Natural killer cell (primary cell): ENCODE measurements around the gene GUCA2B. TPM values are rescaled to one million over a fixed set of nuclear protein-coding genes. Genes with fewer than 3 reads are reported as not detected.

Source experiments
- ATAC-seq, 3 donors: fragments of 150-1000 bp in 2 of 3; fragments of 200-7000 bp in 1 of 3; cut with Tn5 transposase; 1 replicate in 1 of 3; 2 replicates in 2 of 3; pipeline ENCODE4 v1.10.0; 2021; ENCODE audit warnings: mild to moderate bottlenecking in 2 of 3, moderate library complexity in 2 of 3
- DNase-seq, 2 donors: peaks; one replicate each; pipeline versions ENCODE4 v3.0.0 to v3.0.0-alpha.2; 2013 to 2021; ENCODE audit warnings: mixed read lengths in 1 of 2
- H3K27ac ChIP-seq: one replicate; pipeline ENCODE4 v1.5.1; 2013; ENCODE audit warnings: mild to moderate bottlenecking, low read length
- H3K27me3 ChIP-seq: one replicate; pipeline ENCODE4 v1.6.1; 2013; ENCODE audit warnings: low read length; ENCODE audit not compliant: control insufficient read depth, insufficient read depth
- H3K36me3 ChIP-seq: one replicate; pipeline ENCODE4 v1.6.1; 2013; ENCODE audit warnings: low read length; ENCODE audit not compliant: control insufficient read depth, insufficient read depth
- H3K4me1 ChIP-seq: one replicate; pipeline ENCODE4 v1.6.1; 2013; ENCODE audit warnings: low read length; ENCODE audit not compliant: control insufficient read depth, insufficient read depth
- H3K4me3 ChIP-seq: one replicate; pipeline ENCODE4 v1.5.1; 2013; ENCODE audit warnings: low read length
- H3K9me3 ChIP-seq: one replicate; pipeline ENCODE4 v1.6.1; 2013; ENCODE audit warnings: low read length; ENCODE audit not compliant: control insufficient read depth, insufficient read depth
- H3K27ac Mint-ChIP-seq, 2 donors: one replicate each; pipeline ENCODE4 v1.8.0; 2022; ENCODE audit warnings: mild to moderate bottlenecking in 2 of 2, mixed read lengths in 2 of 2, moderate library complexity in 1 of 2
- H3K27me3 Mint-ChIP-seq, 2 donors: one replicate each; pipeline ENCODE4 v1.8.0; 2022; ENCODE audit warnings: low read depth in 2 of 2, mixed read lengths in 2 of 2
- H3K36me3 Mint-ChIP-seq: one replicate; pipeline ENCODE4 v1.8.0; 2022; ENCODE audit warnings: mixed read lengths
- H3K4me1 Mint-ChIP-seq, 2 donors: one replicate each; pipeline ENCODE4 v1.8.0; 2022; ENCODE audit warnings: mixed read lengths in 2 of 2
- H3K4me3 Mint-ChIP-seq: one replicate; pipeline ENCODE4 v1.8.0; 2022; ENCODE audit warnings: mild to moderate bottlenecking, moderate library complexity, mixed read lengths
- H3K9me3 Mint-ChIP-seq, 2 donors: one replicate each; pipeline ENCODE4 v1.8.0; 2022; ENCODE audit warnings: mixed read lengths in 2 of 2
- CTCF ChIP-seq: fragments of 200-600 bp; IDR thresholded peaks from one replicate; pipeline ENCODE4 v1.8.0; 2022; ENCODE audit warnings: antibody characterized with exemption
- WGBS: methylation state at CpG from one replicate; pipeline ENCODE4 v1.1.7; 2013; ENCODE audit warnings: missing lambda C conversion rate; ENCODE audit not compliant: insufficient coverage; 5-methylcytosine and 5-hydroxymethylcytosine counted together
- intact Hi-C: fragments of 100-400 bp; cut with micrococcal nuclease; formaldehyde crosslinking; loops from one replicate; pipeline ENCODE4 v1.14.2; 2022
- total RNA-seq, 4 donors: library from RNA; stranded (reverse); fragments of 120-200 nt in 1 of 4; gene quantifications; one replicate each; pipeline versions ENCODE4 v1.2.3 to v1.2.4, GENCODE V29; 2013 to 2022

GUCA2B gene
- total RNA-seq, 3 donors from 2014 or later (not counting 1 experiment from before 2014, with no cell fraction given): not detected

- Mint-ChIP-seq H3K27me3 (no peaks in the 10 kb centered on the region), H3K9me3 (no peaks in the 10 kb centered on the region), H3K4me3 (no peak overlapping the region), H3K27ac (no peak overlapping the region), H3K4me1 (no peaks in the 10 kb centered on the region), H3K36me3 (no peaks in the 10 kb centered on the region)
- DNase-seq: no peak
- TF ChIP-seq CTCF: no peak
- no peak for ATAC-seq
- whole genome bisulfite sequencing: 90% methylated on average over 21 of the region's 21 CpGs
- Histone ChIP-seq H3K4me1 (no peaks in the 10 kb centered on the region), H3K27me3 (no peaks in the 10 kb centered on the region), H3K27ac (no peak overlapping the region), H3K4me3 (no peak overlapping the region), H3K36me3 (no peaks in the 10 kb centered on the region), H3K9me3 (no peaks in the 10 kb centered on the region)
- intact Hi-C loops: no loop called here
These were observed 14.6 kb downstream of the GUCA2B start for GRCh38 chr1:42167611-42168390.

GRCh38 chr1:42168391-42168670, 15.1 kb downstream of the GUCA2B start:
- no peak overlapping the region for H3K4me3 Mint-ChIP-seq
- no peak overlapping the region for H3K27ac Mint-ChIP-seq
- no peak overlapping the region for H3K4me3 ChIP-seq
- 80% methylated on average over 1 of the region's 1 CpG for WGBS
- H3K27me3 ChIP-seq: no peaks in the 10 kb centered on the region
- H3K36me3 ChIP-seq: no peaks in the 10 kb centered on the region
- H3K27ac ChIP-seq: no peak overlapping the region
- intact Hi-C loops: no loop called here
- DNase-seq (no peak), ATAC-seq (no peak)
- TF ChIP-seq CTCF: no peak
- H3K36me3 Mint-ChIP-seq: no peaks in the 10 kb centered on the region
- H3K27me3 Mint-ChIP-seq: no peaks in the 10 kb centered on the region
- no peaks in the 10 kb centered on the region for H3K4me1 ChIP-seq
- H3K4me1 Mint-ChIP-seq: no peaks in the 10 kb centered on the region
- H3K9me3 ChIP-seq: no peaks in the 10 kb centered on the region
- no peaks in the 10 kb centered on the region for H3K9me3 Mint-ChIP-seq

- no peaks in the 10 kb centered on the region for H3K27me3 ChIP-seq
- DNase-seq (no peak), ATAC-seq (no peak)
- 97% methylated on average over 3 of the region's 3 CpGs for WGBS
- no peak overlapping the region for H3K4me3 ChIP-seq
- TF ChIP-seq CTCF: no peak
- intact Hi-C loops: no loop called here
- Mint-ChIP-seq H3K4me1 (no peaks in the 10 kb centered on the region), H3K36me3 (no peaks in the 10 kb centered on the region), H3K27ac (no peak overlapping the region), H3K4me3 (no peak overlapping the region), H3K27me3 (no peaks in the 10 kb centered on the region), H3K9me3 (no peaks in the 10 kb centered on the region)
- no peaks in the 10 kb centered on the region for H3K4me1 ChIP-seq
- no peak overlapping the region for H3K27ac ChIP-seq
- H3K9me3 ChIP-seq: no peaks in the 10 kb centered on the region
- H3K36me3 ChIP-seq: no peaks in the 10 kb centered on the region
These were observed 15.6 kb downstream of the GUCA2B start for GRCh38 chr1:42168763-42169162.
